ENCODE results near the gene TWNK. TPM values are rescaled to one million over a fixed set of nuclear protein-coding genes. Genes with fewer than 3 reads are reported as not detected.

Gene TWNK
- total and polyA plus RNA-seq, 2 of the 4 experiments (the other 2 are of a cell fraction), result 7.7 to 8.8 TPM

DNA sequence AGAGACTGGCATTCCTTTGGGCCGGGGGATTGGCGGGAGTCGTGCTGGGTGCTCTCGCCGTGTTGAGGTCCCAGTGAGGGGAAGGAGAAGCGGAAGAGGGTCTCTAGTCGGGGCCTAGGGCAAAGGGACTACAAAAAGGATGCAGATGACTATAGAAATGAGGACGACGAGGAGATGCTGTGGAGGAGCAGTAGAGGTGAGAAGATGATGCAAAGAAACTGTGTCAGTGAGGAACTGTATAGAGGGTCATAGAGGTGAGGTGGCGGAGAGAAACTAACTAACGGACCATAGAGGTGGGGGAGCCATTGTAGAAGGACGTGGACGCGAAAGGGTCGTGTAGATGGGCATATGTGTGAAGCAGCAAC, 324 bp downstream of the TWNK start:
- intact Hi-C loops (cut with micrococcal nuclease) (no loop called here), dilution Hi-C loops (cut with HindIII; ENCODE audit: low sequenced_read_pairs, unreplicated experiment) (no loop called here), in situ Hi-C loops (cut with MboI; ENCODE audit: low sequenced_read_pairs) (no loop called here)
- BruUV-seq (replicated peaks), result TSS peak; percentile 62
- H2AK9ac ChIP-seq (replicated peaks; ENCODE audit: low read depth, low read length, poor library complexity), result peak overlapping the region; percentile 98
- peak overlapping the region; percentile 9; the same call in 1 of the 2 replicates for H3K27ac ChIP-seq (ENCODE audit: insufficient read depth, low read length)
- H2BK15ac ChIP-seq (ENCODE audit: low read depth, low read length), result no peak overlapping the region
- H3K9me3 ChIP-seq (ENCODE audit: control insufficient read depth, insufficient read depth, low read length), result no peaks in the 10 kb centered on the region
- H3K9me1 ChIP-seq (ENCODE audit: insufficient read depth, low read length), result peaks cover 9% of the 10 kb centered on the region
- H4K8ac ChIP-seq (ENCODE audit: low read depth in 2 of 2, low read length in 2 of 2), result peak overlapping the region; percentile 95 to 100
- WGBS, 2 experiments (ENCODE audit: extremely low coverage in 2 of 2, insufficient read length in 1 of 2), result 0% methylated on average over 15 of the region's 15 CpGs; no CpG with 5 or more reads in 1 of the 2 experiments
- POLR2A ChIA-PET (ENCODE audit: unreplicated experiment), result no interaction called here
- H3K56ac ChIP-seq (ENCODE audit: extremely low read depth, insufficient read depth, low read length), result peak overlapping the region; percentile 66
- peak overlapping the region; percentile 99 for H3K4me2 ChIP-seq (ENCODE audit: low read depth, low read length)
- H2BK5ac ChIP-seq (ENCODE audit: low read depth, low read length, poor library complexity, severe bottlenecking), result no peak overlapping the region
- peak overlapping the region; percentile 99 for H2AFZ ChIP-seq (replicated peaks; ENCODE audit: low read length, poor library complexity)
- H3K14ac ChIP-seq (replicated peaks; ENCODE audit: low read depth, low read length), result peak overlapping the region; percentile 82; the same call in 1 of the 2 replicates
- peak overlapping the region; percentile 70 for H3K9ac ChIP-seq (ENCODE audit: low read depth, low read length)
- H3K18ac ChIP-seq (ENCODE audit: low read depth, low read length), result no peak overlapping the region
- no peak overlapping the region for H2BK120ac ChIP-seq (ENCODE audit: low read depth, low read length)
- H3K27me3 ChIP-seq (ENCODE audit: control insufficient read depth, insufficient read depth, low read length), result no peaks in the 10 kb centered on the region
- no peak overlapping the region for H2BK20ac ChIP-seq (ENCODE audit: low read depth, low read length)
- H3K4me1 ChIP-seq (ENCODE audit: control insufficient read depth, insufficient read depth, low read length), result peaks cover 8% of the 10 kb centered on the region; the same call in 1 of the 2 replicates
- peak overlapping the region; percentile 57 for H2AK5ac ChIP-seq (ENCODE audit: low read depth, low read length)
- H4K91ac ChIP-seq (ENCODE audit: insufficient read depth, low read depth, low read length), result peak overlapping the region; percentile 45
- peak overlapping the region; percentile 88 for H3K4ac ChIP-seq (ENCODE audit: low read depth, low read length)
- H4K20me1 ChIP-seq (ENCODE audit: insufficient read depth, low read length), result 0 out of 2 replicates have a peak, but pooled peaks cover 3% of the 10 kb centered on the region
- peak overlapping the region; percentile 87 for H3K23ac ChIP-seq (ENCODE audit: low read depth, low read length)
- peaks cover 31% of the 10 kb centered on the region for H3K36me3 ChIP-seq (ENCODE audit: control insufficient read depth, insufficient read depth, low read length)
- peak overlapping the region; percentile 38; the same call in 1 of the 2 replicates for H4K5ac ChIP-seq (ENCODE audit: low read depth, low read length)
- no peak for TF ChIP-seq MXI1 (IDR thresholded peaks at IDR 0.05; ENCODE audit: borderline replicate concordance, low read depth, low read length)
- TF ChIP-seq CEBPB (IDR thresholded peaks at IDR 0.05; ENCODE audit: low read depth, low read length), result no peak
- TF ChIP-seq RCOR1 (IDR thresholded peaks at IDR 0.05; ENCODE audit: insufficient replicate concordance, low read length), result no peak
- TF ChIP-seq MAZ (IDR thresholded peaks at IDR 0.05; ENCODE audit: borderline replicate concordance, low read depth, low read length), result no peak
- no peak for TF ChIP-seq CTCF (conservative IDR thresholded peaks at IDR 0.05; ENCODE audit: low read depth, low read length)
- TF ChIP-seq POLR2A (IDR thresholded peaks at IDR 0.05; ENCODE audit: low read depth, low read length), result no peak
- TF ChIP-seq SMC3 (IDR thresholded peaks at IDR 0.05; ENCODE audit: low read depth, low read length), result no peak
- TF ChIP-seq NFE2L2 (IDR thresholded peaks at IDR 0.05; ENCODE audit: low read depth, low read length), result no peak
- no peak for TF ChIP-seq RAD21 (IDR thresholded peaks at IDR 0.05; ENCODE audit: low read length)
- no peak for TF ChIP-seq USF2 (IDR thresholded peaks at IDR 0.05; ENCODE audit: low read depth, low read length)
- no peak for TF ChIP-seq CHD1 (IDR thresholded peaks at IDR 0.05; ENCODE audit: low read depth, low read length)
- no peak for TF ChIP-seq MAFK (IDR thresholded peaks at IDR 0.05; ENCODE audit: low read depth, low read length)
- no peak for TF ChIP-seq ELK1 (IDR thresholded peaks at IDR 0.05; ENCODE audit: borderline replicate concordance, low read depth, low read length)
- no peak for TF ChIP-seq RFX5 (IDR thresholded peaks at IDR 0.05; ENCODE audit: low read depth, low read length)
- TF ChIP-seq BHLHE40 (IDR thresholded peaks at IDR 0.05; ENCODE audit: low read depth, low read length), result no peak
- TF ChIP-seq FOS (IDR thresholded peaks at IDR 0.05; ENCODE audit: low read depth, low read length), result no peak
- peak overlapping the region; percentile 90 for H3K4me3 ChIP-seq (ENCODE audit: insufficient read depth, low read depth, low read length)
- CTCF ChIA-PET, result interaction anchor here (1.5 kb wide), 1 partner anchor 27 kb away, joined by 3 read pairs; no protein-coding TSS in a partner anchor
- peak; percentile 15 for ATAC-seq (ENCODE audit: low read depth)
- H3K79me1 ChIP-seq (ENCODE audit: low read depth in 1 of 2, low read length in 2 of 2), result peaks cover 60 to 67% of the 10 kb centered on the region in 2 experiments
- DNase-seq, result no peak
